SU-DHL-6 (cell line): ENCODE results near the gene PNLIPRP3.

Source experiments
- H2AFZ ChIP-seq: fragments of 200-600 bp; sonication (generic); 2 replicates; pipeline ENCODE4 v1.6.1; 2014; ENCODE audit warnings: low read depth, mild to moderate bottlenecking, moderate library complexity, mixed read lengths, antibody characterized with exemption, low read length; ENCODE audit not compliant: severe bottlenecking
- H3F3A ChIP-seq: fragments of 200-600 bp; shearing (Covaris generic); 2 replicates; pipeline ENCODE4 v1.6.0; 2016; ENCODE audit warnings: antibody characterized with exemption, mild to moderate bottlenecking; ENCODE audit not compliant: insufficient read depth
- H3K27ac ChIP-seq: fragments of 200-600 bp; sonication (generic); 2 replicates; pipeline ENCODE4 v1.5.1; 2016; ENCODE audit warnings: low read depth, mild to moderate bottlenecking, low read length, moderate library complexity, mixed read lengths
- H3K27me3 ChIP-seq: fragments of 200-600 bp; sonication (generic), shearing (Covaris generic); 2 replicates; pipeline ENCODE4 v1.6.0; 2014; ENCODE audit warnings: mild to moderate bottlenecking, low read length
- H3K36me3 ChIP-seq: fragments of 200-600 bp; sonication (generic); 2 replicates; pipeline ENCODE4 v1.6.1; 2014; ENCODE audit warnings: mild to moderate bottlenecking, low read length, mixed read lengths
- H3K4me2 ChIP-seq: fragments of 300-600, 200-600 bp; shearing (Covaris generic), sonication (generic); 2 replicates; pipeline ENCODE4 v1.6.0; 2014; ENCODE audit warnings: low read length, low read depth, mild to moderate bottlenecking; ENCODE audit not compliant: poor library complexity, severe bottlenecking
- H3K4me3 ChIP-seq: fragments of 200-600 bp; sonication (generic); 2 replicates; pipeline ENCODE4 v1.5.1; 2014; ENCODE audit warnings: antibody characterized with exemption, low read length, mild to moderate bottlenecking, mixed read lengths; ENCODE audit not compliant: insufficient read depth, poor library complexity, severe bottlenecking
- H3K79me2 ChIP-seq: fragments of 200-600 bp; sonication (generic); 2 replicates; pipeline ENCODE4 v1.6.1; 2014; ENCODE audit warnings: mild to moderate bottlenecking, low read length, moderate library complexity; ENCODE audit not compliant: insufficient read depth
- H3K9ac ChIP-seq: fragments of 200-600 bp; sonication (generic); 2 replicates; pipeline ENCODE4 v1.7.0; 2014; ENCODE audit warnings: mild to moderate bottlenecking, low read length
- H3K9me2 ChIP-seq: fragments of 200-600 bp; sonication (generic); replicated peaks from 2 replicates; pipeline ENCODE4 v1.6.1; 2014; ENCODE audit warnings: low read length; ENCODE audit not compliant: insufficient read depth
- H3K9me3 ChIP-seq: fragments of 200-600 bp; sonication (generic); 2 replicates; pipeline ENCODE4 v1.6.1; 2014; ENCODE audit warnings: low read length, mixed read lengths; ENCODE audit not compliant: insufficient read depth
- H4K20me1 ChIP-seq: fragments of 200-600 bp; sonication (generic); 2 replicates; pipeline ENCODE4 v1.6.1; 2014; ENCODE audit warnings: low read depth, mild to moderate bottlenecking, antibody characterized with exemption, low read length, moderate library complexity, mixed read lengths
- CTCF ChIP-seq: fragments of 200-600 bp; sonication (generic); IDR thresholded peaks from one replicate; pipeline ENCODE4 v1.5.1; 2017; ENCODE audit warnings: antibody characterized with exemption, mild to moderate bottlenecking, low read length, moderate library complexity; ENCODE audit not compliant: insufficient read depth, poor library complexity, severe bottlenecking
- EZH2phosphoT487 ChIP-seq: fragments of 200-600 bp; sonication (generic), shearing (Covaris generic); conservative IDR thresholded peaks from 2 replicates; pipeline ENCODE4 v1.6.1; 2018; ENCODE audit warnings: mild to moderate bottlenecking, antibody characterized with exemption, low read length, moderate library complexity, mixed read lengths

Gene PNLIPRP3

DNA sequence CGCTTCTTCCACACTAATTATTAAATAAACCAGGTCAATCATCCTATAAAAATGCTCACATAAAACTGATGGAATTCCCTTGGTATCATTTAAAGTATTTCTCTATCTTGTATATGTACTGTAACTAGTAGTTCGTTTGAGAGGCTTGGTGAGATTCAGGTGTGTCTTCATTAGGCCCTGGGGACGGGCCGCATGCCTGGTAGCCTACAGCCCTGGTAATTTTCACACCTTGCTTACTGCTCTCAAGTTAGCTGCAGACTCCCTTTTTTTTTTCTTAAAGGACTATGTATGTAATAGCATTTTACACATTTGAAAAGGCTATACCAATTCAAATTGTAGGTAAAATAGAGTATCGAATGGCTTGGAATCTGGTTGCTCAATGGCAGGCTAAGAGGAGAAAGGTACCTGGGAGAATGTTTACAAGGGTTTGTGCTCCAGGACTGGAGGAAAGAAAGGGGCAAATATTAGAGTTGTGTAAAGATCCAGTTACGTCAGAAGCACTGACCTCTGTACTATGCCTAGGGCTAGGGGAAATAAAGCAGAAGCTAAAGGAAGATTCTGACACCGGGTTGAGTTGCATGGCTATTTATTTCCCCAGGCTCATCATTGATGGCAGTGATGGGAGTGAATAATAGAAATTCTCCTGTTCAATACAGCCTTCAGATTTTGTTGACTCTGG, 59.3 kb downstream of the PNLIPRP3 start:
- H3K36me3 ChIP-seq: no peaks in the 10 kb centered on the region
- H4K20me1 ChIP-seq: no peaks in the 10 kb centered on the region
- no peak overlapping the region for H3K4me2 ChIP-seq
- H3K4me3 ChIP-seq: no peak overlapping the region
- no peaks in the 10 kb centered on the region for H3K9me3 ChIP-seq
- H3K27ac ChIP-seq: no peak overlapping the region
- no peaks in the 10 kb centered on the region for H3F3A ChIP-seq
- no peak overlapping the region for H2AFZ ChIP-seq
- TF ChIP-seq CTCF: no peak
- TF ChIP-seq EZH2phosphoT487: no peak
- no peaks in the 10 kb centered on the region for H3K27me3 ChIP-seq
- no peaks in the 10 kb centered on the region for H3K79me2 ChIP-seq
- H3K9me2 ChIP-seq: no peaks in the 10 kb centered on the region
- H3K9ac ChIP-seq: no peak overlapping the region

DNA sequence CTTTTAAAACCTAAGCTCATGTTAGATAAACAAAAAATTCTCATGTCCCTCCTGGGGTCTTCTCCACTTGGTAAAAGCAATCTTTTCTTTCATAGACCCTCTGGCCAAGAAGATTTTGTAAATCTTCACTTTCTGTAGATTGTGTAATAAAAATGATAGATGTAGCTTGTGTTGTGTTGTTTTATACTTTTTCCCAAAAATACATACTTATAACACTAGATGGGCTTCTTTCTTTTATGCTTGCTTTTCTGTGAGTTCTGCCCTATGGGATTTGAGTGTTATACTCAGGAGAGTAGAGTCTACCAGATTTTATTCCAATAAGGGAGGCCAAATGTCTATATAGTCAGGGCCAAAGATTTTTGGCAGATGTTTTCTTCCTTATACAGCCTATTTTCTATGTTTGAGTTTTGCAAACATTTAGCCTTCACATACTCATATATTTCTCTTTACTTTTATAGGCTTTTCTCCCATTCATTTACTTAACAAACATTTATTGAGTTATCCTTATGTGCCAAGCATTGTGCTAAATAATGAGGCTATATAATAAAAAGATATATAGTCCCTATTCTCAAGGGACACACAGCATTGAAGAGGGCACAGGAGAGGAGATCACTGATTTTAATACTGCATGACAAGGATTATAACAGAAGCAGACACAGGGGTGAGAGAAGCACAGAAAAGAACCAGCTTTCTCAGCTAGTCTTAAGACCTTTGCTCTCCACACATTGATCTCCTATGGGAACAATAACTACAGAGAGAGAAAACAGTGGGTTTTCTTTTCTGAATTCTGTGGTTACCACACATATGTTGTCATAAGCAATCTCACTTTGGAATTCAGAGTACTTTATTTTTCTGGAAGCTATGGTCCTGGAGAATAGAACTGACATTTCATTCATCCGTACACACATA, 60.1 kb downstream of the PNLIPRP3 start:
- Histone ChIP-seq H3K9ac (no peak overlapping the region), H3K4me2 (no peak overlapping the region), H3K36me3 (no peaks in the 10 kb centered on the region), H3K27me3 (no peaks in the 10 kb centered on the region), H3F3A (no peaks in the 10 kb centered on the region), H3K9me3 (no peaks in the 10 kb centered on the region), H3K27ac (no peak overlapping the region), H3K9me2 (no peaks in the 10 kb centered on the region), H3K79me2 (no peaks in the 10 kb centered on the region), H3K4me3 (no peak overlapping the region), H2AFZ (no peak overlapping the region), H4K20me1 (no peaks in the 10 kb centered on the region)
- TF ChIP-seq CTCF: no peak
- TF ChIP-seq EZH2phosphoT487: no peak

DNA sequence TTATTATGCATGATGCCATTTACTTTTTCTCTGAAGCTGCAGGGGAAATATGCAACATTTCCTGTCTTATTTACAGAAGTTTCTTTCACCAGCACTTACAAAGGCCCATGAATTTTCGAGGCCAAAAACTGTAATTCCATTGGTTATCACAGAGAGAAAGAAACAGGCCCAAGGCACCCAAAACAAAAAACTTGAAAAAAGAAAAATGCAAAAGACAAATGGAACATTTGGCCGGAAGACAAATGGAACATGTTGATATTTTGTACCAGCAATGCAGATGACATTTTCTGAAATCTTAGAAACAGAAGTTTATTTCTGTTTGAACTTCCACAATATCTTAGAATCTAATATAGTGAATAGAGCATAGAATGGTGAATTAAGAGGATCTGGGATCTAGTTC, 61.8 kb downstream of the PNLIPRP3 start:
- no peak overlapping the region for H2AFZ ChIP-seq
- H3K4me2 ChIP-seq: no peak overlapping the region
- H3K27ac ChIP-seq: no peak overlapping the region
- no peak for TF ChIP-seq EZH2phosphoT487
- H3K27me3 ChIP-seq: no peaks in the 10 kb centered on the region
- H3F3A ChIP-seq: no peaks in the 10 kb centered on the region
- H3K9ac ChIP-seq: no peak overlapping the region
- H3K9me3 ChIP-seq: no peaks in the 10 kb centered on the region
- H3K4me3 ChIP-seq: no peak overlapping the region
- H3K36me3 ChIP-seq: no peaks in the 10 kb centered on the region
- no peaks in the 10 kb centered on the region for H3K79me2 ChIP-seq
- H4K20me1 ChIP-seq: no peaks in the 10 kb centered on the region
- H3K9me2 ChIP-seq: no peaks in the 10 kb centered on the region
